Measurements from ENCODE around the gene RETREG1.

RETREG1 gene

GRCh38 chr5:16559702-16560101, 57.1 kb downstream of the RETREG1 start:
- Histone ChIP-seq H3F3A (ENCODE audit: insufficient read depth, low read length) (no peaks in the 10 kb centered on the region), H3K9me2 (ENCODE audit: low read depth, low read length) (no peaks in the 10 kb centered on the region), H3K27me3 (ENCODE audit: insufficient read depth, low read length) (no peaks in the 10 kb centered on the region; the same call in 1 of the 2 replicates), H3K9me3 (ENCODE audit: low read length) (no peaks in the 10 kb centered on the region), H3K79me2 (ENCODE audit: insufficient read depth, low read length) (no peaks in the 10 kb centered on the region), H3K36me3 (ENCODE audit: insufficient read depth, low read length) (no peaks in the 10 kb centered on the region), H3K27ac (ENCODE audit: low read depth, low read length, poor library complexity, severe bottlenecking) (no peak overlapping the region), H4K20me1 (ENCODE audit: insufficient read depth, low read length) (no peaks in the 10 kb centered on the region), H3K4me2 (ENCODE audit: low read length) (no peak overlapping the region), H3K4me3 (ENCODE audit: low read depth, low read length, poor library complexity, severe bottlenecking) (no peak overlapping the region), H2AFZ (ENCODE audit: low read length) (no peak overlapping the region), H3K9ac (ENCODE audit: low read length) (no peak overlapping the region), H3K4me1 (ENCODE audit: insufficient read depth, low read length, severe bottlenecking) (peaks cover 13% of the 10 kb centered on the region)
- TF ChIP-seq CTCF (IDR thresholded peaks at IDR 0.05; ENCODE audit: low read length): no peak

- TF ChIP-seq EZH2 (IDR thresholded peaks at IDR 0.05; ENCODE audit: borderline replicate concordance, low read length) (no peak), CTCF (IDR thresholded peaks at IDR 0.05; ENCODE audit: low read length) (no peak)
- H3K36me3 ChIP-seq (ENCODE audit: insufficient read depth, low read length): no peaks in the 10 kb centered on the region
- no peaks in the 10 kb centered on the region for H4K20me1 ChIP-seq (ENCODE audit: insufficient read depth, low read length)
- H3K79me2 ChIP-seq (ENCODE audit: insufficient read depth, low read length): no peaks in the 10 kb centered on the region
- H3K27me3 ChIP-seq (ENCODE audit: insufficient read depth, low read length): no peaks in the 10 kb centered on the region; the same call in 1 of the 2 replicates
- H3F3A ChIP-seq (ENCODE audit: insufficient read depth, low read length): no peaks in the 10 kb centered on the region
- H2AFZ ChIP-seq (ENCODE audit: low read length): no peak overlapping the region
- no peak overlapping the region for H3K9ac ChIP-seq (ENCODE audit: low read length)
- H3K9me3 ChIP-seq (ENCODE audit: low read length): no peaks in the 10 kb centered on the region
- H3K4me2 ChIP-seq (ENCODE audit: low read length): no peak overlapping the region
- no peaks in the 10 kb centered on the region for H3K9me2 ChIP-seq (ENCODE audit: low read depth, low read length)
- no peak overlapping the region for H3K4me3 ChIP-seq (ENCODE audit: low read depth, low read length, poor library complexity, severe bottlenecking)
- no peak overlapping the region for H3K27ac ChIP-seq (ENCODE audit: low read depth, low read length, poor library complexity, severe bottlenecking)
- peaks cover 13% of the 10 kb centered on the region for H3K4me1 ChIP-seq (ENCODE audit: insufficient read depth, low read length, severe bottlenecking)
Observed at GRCh38 chr5:16558984-16559629, 57.7 kb downstream of the RETREG1 start.

- no peaks in the 10 kb centered on the region for H3K79me2 ChIP-seq (ENCODE audit: insufficient read depth, low read length)
- no peak overlapping the region for H3K4me3 ChIP-seq (ENCODE audit: low read depth, low read length, poor library complexity, severe bottlenecking)
- H3K4me2 ChIP-seq (ENCODE audit: low read length): no peak overlapping the region
- H3K9me2 ChIP-seq (ENCODE audit: low read depth, low read length): no peaks in the 10 kb centered on the region
- no peak overlapping the region for H2AFZ ChIP-seq (ENCODE audit: low read length)
- H3K9me3 ChIP-seq (ENCODE audit: low read length): no peaks in the 10 kb centered on the region
- H3F3A ChIP-seq (ENCODE audit: insufficient read depth, low read length): no peaks in the 10 kb centered on the region
- H3K27me3 ChIP-seq (ENCODE audit: insufficient read depth, low read length): no peaks in the 10 kb centered on the region; the same call in 1 of the 2 replicates
- TF ChIP-seq EZH2 (IDR thresholded peaks at IDR 0.05; ENCODE audit: borderline replicate concordance, low read length) (no peak), CTCF (IDR thresholded peaks at IDR 0.05; ENCODE audit: low read length) (no peak)
- H3K9ac ChIP-seq (ENCODE audit: low read length): no peak overlapping the region
- no peaks in the 10 kb centered on the region for H4K20me1 ChIP-seq (ENCODE audit: insufficient read depth, low read length)
- no peaks in the 10 kb centered on the region for H3K36me3 ChIP-seq (ENCODE audit: insufficient read depth, low read length)
- peak overlapping the region; percentile 9 for H3K27ac ChIP-seq (ENCODE audit: low read depth, low read length, poor library complexity, severe bottlenecking)
- H3K4me1 ChIP-seq (ENCODE audit: insufficient read depth, low read length, severe bottlenecking): peaks cover 19% of the 10 kb centered on the region
Observed at GRCh38 chr5:16557477-16557876, 59.3 kb downstream of the RETREG1 start.
